BE2C (cell line): ENCODE measurements around the gene TNFAIP8L1.

Experiments used
- DNase-seq: peaks from one replicate; pipeline ENCODE4 v3.0.0-alpha.2; 2020
- H3K27me3 ChIP-seq: fragments of 250-450 bp; sonication (Bioruptor Pico); 2 replicates; pipeline ENCODE4 v1.5.1; 2020; ENCODE audit warnings: mild to moderate bottlenecking
- H3K36me3 ChIP-seq: fragments of 250-450 bp; sonication (Bioruptor Pico); 2 replicates; pipeline ENCODE4 v1.5.1; 2020; ENCODE audit warnings: mild to moderate bottlenecking
- H3K4me1 ChIP-seq: fragments of 250-450 bp; sonication (Bioruptor Pico); 2 replicates; pipeline ENCODE4 v1.5.1; 2020
- H3K4me3 ChIP-seq: 2 replicates; pipeline ENCODE4 v1.5.1; 2011; ENCODE audit warnings: low read depth, low read length
- H3K9me3 ChIP-seq: fragments of 250-450 bp; sonication (Bioruptor Pico); 2 replicates; pipeline ENCODE4 v1.5.1; 2020
- CTCF ChIP-seq: IDR thresholded peaks from 2 replicates; pipeline ENCODE4 v1.5.1; 2012; ENCODE audit warnings: mild to moderate bottlenecking, low read depth, low read length

TNFAIP8L1 gene

GRCh38 chr19:4606181-4606580 lies 33.1 kb upstream of the TNFAIP8L1 start:
- no peaks in the 10 kb centered on the region for H3K36me3 ChIP-seq
- no peaks in the 10 kb centered on the region for H3K4me1 ChIP-seq

GRCh38 chr19:4606921-4607678 lies 32.2 kb upstream of the TNFAIP8L1 start:
- TF ChIP-seq CTCF = peak; percentile 30
- Histone ChIP-seq H3K36me3 (no peaks in the 10 kb centered on the region), H3K4me1 (no peaks in the 10 kb centered on the region), H3K9me3 (no peaks in the 10 kb centered on the region), H3K27me3 (peaks cover 12% of the 10 kb centered on the region), H3K4me3 (peak overlapping the region; percentile 29)
- DNase-seq = peak; percentile 92

More at GRCh38 chr19:4606181-4606580, 33.1 kb upstream of the TNFAIP8L1 start:
- peaks cover 12% of the 10 kb centered on the region for H3K27me3 ChIP-seq
- no peaks in the 10 kb centered on the region for H3K9me3 ChIP-seq
- DNase-seq = no peak
- no peak for TF ChIP-seq CTCF
- H3K4me3 ChIP-seq = no peak overlapping the region

GRCh38 chr19:4609878-4610511 lies 29.3 kb upstream of the TNFAIP8L1 start:
- H3K36me3 ChIP-seq = no peaks in the 10 kb centered on the region
- DNase-seq = peak; percentile 68
- H3K9me3 ChIP-seq = no peaks in the 10 kb centered on the region
- H3K4me1 ChIP-seq = no peaks in the 10 kb centered on the region
- H3K27me3 ChIP-seq = peaks cover 9% of the 10 kb centered on the region
- H3K4me3 ChIP-seq = peak overlapping the region; percentile 19
- TF ChIP-seq CTCF = no peak

GRCh38 chr19:4613254-4613751 lies 26.0 kb upstream of the TNFAIP8L1 start:
- no peak overlapping the region for H3K4me3 ChIP-seq
- no peaks in the 10 kb centered on the region for H3K4me1 ChIP-seq
- H3K27me3 ChIP-seq = no peaks in the 10 kb centered on the region; the same call in none of the 2 replicates
- DNase-seq = no peak
- H3K9me3 ChIP-seq = no peaks in the 10 kb centered on the region
- TF ChIP-seq CTCF = no peak
- no peaks in the 10 kb centered on the region for H3K36me3 ChIP-seq

- H3K4me3 ChIP-seq = no peak overlapping the region
- DNase-seq = no peak
- no peaks in the 10 kb centered on the region; the same call in 1 of the 2 replicates for H3K27me3 ChIP-seq
- H3K9me3 ChIP-seq = no peaks in the 10 kb centered on the region
- H3K4me1 ChIP-seq = peaks cover 3% of the 10 kb centered on the region; the same call in 1 of the 2 replicates
- no peak for TF ChIP-seq CTCF
- no peaks in the 10 kb centered on the region for H3K36me3 ChIP-seq
Observed at GRCh38 chr19:4618019-4618418, 21.3 kb upstream of the TNFAIP8L1 start.
